ENCODE results near the gene PLCB1. TPM values are rescaled to one million over a fixed set of nuclear protein-coding genes. Genes with fewer than 3 reads are reported as not detected.

PLCB1 gene
- total RNA-seq, 6 experiments from 2014 or later, result 17.2 to 25.7 (median 23.1) TPM

- H3K9me3 Mint-ChIP-seq, result no peaks in the 10 kb centered on the region
- no peaks in the 10 kb centered on the region; the same call in 1 of the 2 replicates for H3K27me3 Mint-ChIP-seq (ENCODE audit: insufficient read depth)
- no peak overlapping the region for H3K4me3 Mint-ChIP-seq
- peaks cover 56% of the 10 kb centered on the region for H3K4me1 Mint-ChIP-seq (ENCODE audit: low read depth)
- DNase-seq, result peak; percentile 27
- no peak overlapping the region for H3K27ac Mint-ChIP-seq
- TF ChIP-seq CTCF (IDR thresholded peaks at IDR 0.05), result no peak
- peaks cover 11% of the 10 kb centered on the region; the same call in 1 of the 2 replicates for H3K36me3 Mint-ChIP-seq (ENCODE audit: low read depth)
Observed at GRCh38 chr20:8385247-8385646, 253.2 kb downstream of the PLCB1 start.

GRCh38 chr20:8386991-8387390 is 254.9 kb downstream of the PLCB1 start:
- Mint-ChIP-seq H3K4me1 (ENCODE audit: low read depth) (peaks cover 49% of the 10 kb centered on the region), H3K9me3 (no peaks in the 10 kb centered on the region), H3K27me3 (ENCODE audit: insufficient read depth) (no peaks in the 10 kb centered on the region; the same call in 1 of the 2 replicates), H3K36me3 (ENCODE audit: low read depth) (peaks cover 5% of the 10 kb centered on the region; the same call in 1 of the 2 replicates), H3K4me3 (no peak overlapping the region), H3K27ac (no peak overlapping the region)
- TF ChIP-seq CTCF (IDR thresholded peaks at IDR 0.05), result no peak
- DNase-seq, result no peak

GRCh38 chr20:8388141-8388540 is 256.1 kb downstream of the PLCB1 start:
- H3K27ac Mint-ChIP-seq, result peak overlapping the region; percentile 79
- H3K4me1 Mint-ChIP-seq (ENCODE audit: low read depth), result peaks cover 49% of the 10 kb centered on the region
- 0 out of 2 replicates have a peak overlapping the region, but pooled peaks have one; percentile 13 for H3K4me3 Mint-ChIP-seq
- no peaks in the 10 kb centered on the region for H3K9me3 Mint-ChIP-seq
- TF ChIP-seq CTCF (IDR thresholded peaks at IDR 0.05), result no peak
- H3K27me3 Mint-ChIP-seq (ENCODE audit: insufficient read depth), result no peaks in the 10 kb centered on the region; the same call in 1 of the 2 replicates
- H3K36me3 Mint-ChIP-seq (ENCODE audit: low read depth), result peaks cover 4% of the 10 kb centered on the region; the same call in 1 of the 2 replicates
- DNase-seq, result peak; percentile 56

- TF ChIP-seq CTCF (IDR thresholded peaks at IDR 0.05), result no peak
- peaks cover 49% of the 10 kb centered on the region for H3K4me1 Mint-ChIP-seq (ENCODE audit: low read depth)
- H3K27ac Mint-ChIP-seq, result peak overlapping the region; percentile 79
- DNase-seq, result no peak
- H3K4me3 Mint-ChIP-seq, result peak overlapping the region; percentile 13; the same call in 1 of the 2 replicates
- no peaks in the 10 kb centered on the region; the same call in 1 of the 2 replicates for H3K27me3 Mint-ChIP-seq (ENCODE audit: insufficient read depth)
- no peaks in the 10 kb centered on the region for H3K9me3 Mint-ChIP-seq
- H3K36me3 Mint-ChIP-seq (ENCODE audit: low read depth), result peaks cover 4% of the 10 kb centered on the region; the same call in 1 of the 2 replicates
Observed at GRCh38 chr20:8388707-8389106, 256.6 kb downstream of the PLCB1 start.

- H3K4me1 Mint-ChIP-seq (ENCODE audit: low read depth), result peaks cover 56% of the 10 kb centered on the region
- H3K9me3 Mint-ChIP-seq, result no peaks in the 10 kb centered on the region
- H3K36me3 Mint-ChIP-seq (ENCODE audit: low read depth), result peaks cover 4% of the 10 kb centered on the region; the same call in 1 of the 2 replicates
- peak; percentile 47 for DNase-seq
- peak; percentile 87 for TF ChIP-seq CTCF (IDR thresholded peaks at IDR 0.05)
- no peak overlapping the region for H3K4me3 Mint-ChIP-seq
- H3K27ac Mint-ChIP-seq, result no peak overlapping the region
- H3K27me3 Mint-ChIP-seq (ENCODE audit: insufficient read depth), result no peaks in the 10 kb centered on the region; the same call in 1 of the 2 replicates
Observed at GRCh38 chr20:8389381-8390036, 257.4 kb downstream of the PLCB1 start.

Data from HFFc6 (cell line).